WTC11 (cell line): ENCODE results near the gene FHIT. TPM values are rescaled to one million over a fixed set of nuclear protein-coding genes. Genes with fewer than 3 reads are reported as not detected.

Experiments
- ATAC-seq: fragments of 200-7000 bp; cut with Tn5 transposase; 2 replicates; pipeline ENCODE4 v1.10.0; 2021; ENCODE audit warnings: mild to moderate bottlenecking, moderate library complexity
- CTCF ChIA-PET: fragments of 300-600 bp; sonication (Branson Sonifier 250); formaldehyde crosslinking; loops from one replicate; lab custom pipeline; 2021; ENCODE audit warnings: antibody characterized with exemption; lab: Charles Lee
- POLR2A ChIA-PET: fragments of 350-600 bp; sonication (Branson Sonifier 250); formaldehyde crosslinking; loops from one replicate; lab custom pipeline; 2021; ENCODE audit warnings: antibody characterized with exemption; lab: Charles Lee
- DNase-seq: peaks from one replicate; pipeline ENCODE4 v3.0.0; 2021; ENCODE audit warnings: low spot score
- H3K27ac Mint-ChIP-seq: 2 replicates; pipeline ENCODE4 v1.8.0; 2021; ENCODE audit warnings: mixed read lengths
- H3K27me3 Mint-ChIP-seq: 2 replicates; pipeline ENCODE4 v1.8.0; 2021; ENCODE audit warnings: low read depth, mild to moderate bottlenecking, moderate library complexity, mixed read lengths
- H3K36me3 Mint-ChIP-seq: 2 replicates; pipeline ENCODE4 v1.8.0; 2021; ENCODE audit warnings: mixed read lengths
- H3K4me1 Mint-ChIP-seq: 2 replicates; pipeline ENCODE4 v1.8.0; 2022; ENCODE audit warnings: mixed read lengths
- H3K4me3 Mint-ChIP-seq: 2 replicates; pipeline ENCODE4 v1.8.0; 2021; ENCODE audit warnings: mild to moderate bottlenecking, moderate library complexity, mixed read lengths
- H3K9me3 Mint-ChIP-seq: 2 replicates; pipeline ENCODE4 v1.8.0; 2021; ENCODE audit warnings: mixed read lengths
- ARID4B ChIP-seq: sonication (generic); formaldehyde crosslinking; IDR thresholded peaks from 2 replicates; pipeline ENCODE4 v1.8.0; 2023; ENCODE audit warnings: missing genetic modification reagents, mild to moderate bottlenecking, borderline replicate concordance
- FOXK1 ChIP-seq: sonication (generic); formaldehyde crosslinking; IDR thresholded peaks from 2 replicates; pipeline ENCODE4 v1.8.0; 2022; ENCODE audit warnings: mild to moderate bottlenecking, moderate library complexity, missing genetic modification reagents
- GRHL2 ChIP-seq: fragments of 250-450 bp; sonication (Bioruptor Pico); IDR thresholded peaks from 2 replicates; pipeline ENCODE4 v1.8.0; 2022; ENCODE audit warnings: mild to moderate bottlenecking, moderate library complexity; ENCODE audit not compliant: insufficient replicate concordance, severe bottlenecking
- IRF1 ChIP-seq: sonication (generic); formaldehyde crosslinking; IDR thresholded peaks from 2 replicates; pipeline ENCODE4 v1.8.0; 2023; ENCODE audit warnings: missing genetic modification reagents
- KAT7 ChIP-seq: sonication (generic); formaldehyde crosslinking; IDR thresholded peaks from 2 replicates; pipeline ENCODE4 v1.8.1; 2023; ENCODE audit warnings: missing genetic modification reagents, mild to moderate bottlenecking, borderline replicate concordance
- MXD4 ChIP-seq: fragments of 250-450 bp; sonication (Bioruptor Pico); IDR thresholded peaks from 2 replicates; pipeline ENCODE4 v1.8.0; 2021; ENCODE audit warnings: mild to moderate bottlenecking, moderate library complexity, borderline replicate concordance
- NFE2L1 ChIP-seq: sonication (generic); formaldehyde crosslinking; IDR thresholded peaks from 2 replicates; pipeline ENCODE4 v1.8.1; 2023; ENCODE audit warnings: missing genetic modification reagents
- NFYB ChIP-seq: sonication (generic); formaldehyde crosslinking; conservative IDR thresholded peaks from 2 replicates; pipeline ENCODE4 v1.8.0; 2022; ENCODE audit warnings: low read depth, missing genetic modification reagents
- PRDM15 ChIP-seq: sonication (generic); formaldehyde crosslinking; IDR thresholded peaks from 2 replicates; pipeline ENCODE4 v1.8.0; 2022; ENCODE audit warnings: missing genetic modification reagents
- SP1 ChIP-seq: sonication (generic); formaldehyde crosslinking; conservative IDR thresholded peaks from 2 replicates; pipeline ENCODE4 v1.8.1; 2022; ENCODE audit warnings: missing genetic modification reagents
- TEAD1 ChIP-seq: sonication (generic); formaldehyde crosslinking; IDR thresholded peaks from 2 replicates; pipeline ENCODE4 v1.8.0; 2022; ENCODE audit warnings: mild to moderate bottlenecking, missing genetic modification reagents
- TP53 ChIP-seq: sonication (generic); formaldehyde crosslinking; IDR thresholded peaks from 2 replicates; pipeline ENCODE4 v1.8.1; 2023; ENCODE audit warnings: mild to moderate bottlenecking, missing genetic modification reagents
- ZBTB21 ChIP-seq: sonication (generic); formaldehyde crosslinking; IDR thresholded peaks from 2 replicates; pipeline ENCODE4 v1.8.1; 2023; ENCODE audit warnings: mild to moderate bottlenecking, missing genetic modification reagents, borderline replicate concordance
- ZMAT4 ChIP-seq: fragments of 250-450 bp; sonication (Bioruptor Pico); IDR thresholded peaks from 2 replicates; pipeline ENCODE4 v1.9.0; 2021; ENCODE audit warnings: mild to moderate bottlenecking
- ZNF138 ChIP-seq: sonication (generic); formaldehyde crosslinking; conservative IDR thresholded peaks from 2 replicates; pipeline ENCODE4 v1.8.1; 2022; ENCODE audit warnings: mild to moderate bottlenecking, moderate library complexity, missing genetic modification reagents
- ZNF232 ChIP-seq: sonication (generic); formaldehyde crosslinking; IDR thresholded peaks from 2 replicates; pipeline ENCODE4 v1.8.0; 2022; ENCODE audit warnings: mild to moderate bottlenecking, missing genetic modification reagents
- ZNF396 ChIP-seq: fragments of 250-450 bp; sonication (Bioruptor Pico); IDR thresholded peaks from 2 replicates; pipeline ENCODE4 v1.8.0; 2021; ENCODE audit warnings: mild to moderate bottlenecking, moderate library complexity, borderline replicate concordance
- total RNA-seq: library from RNA; stranded (reverse); gene quantifications from 3 replicates; pipeline ENCODE4 v1.2.3, GENCODE V29; 2021

FHIT gene
- total RNA-seq, 1 experiment from 2014 or later: 2.6 TPM

GRCh38 chr3:60431599-60431958, 819.7 kb downstream of the FHIT start (continued):
- no peak for TF ChIP-seq KAT7 (CRISPR knock-in tag)
- TF ChIP-seq PRDM15: no peak
- TF ChIP-seq ZNF232: no peak
- TF ChIP-seq TEAD1 (CRISPR knock-in tag): no peak
- TF ChIP-seq IRF1 (CRISPR knock-in tag): no peak
- no peak for TF ChIP-seq ZBTB21

- no peak overlapping the region for H3K4me3 Mint-ChIP-seq
- CTCF ChIA-PET: no interaction called here
Observed at GRCh38 chr3:60430205-60430604, 821.0 kb downstream of the FHIT start.

More at GRCh38 chr3:60430205-60430604, 821.0 kb downstream of the FHIT start:
- no peaks in the 10 kb centered on the region for H3K9me3 Mint-ChIP-seq
- TF ChIP-seq ZNF138 (CRISPR knock-in tag) (no peak), ZMAT4 (no peak), ARID4B (CRISPR knock-in tag) (no peak), MXD4 (no peak), GRHL2 (CRISPR knock-in tag) (no peak), ZNF396 (CRISPR knock-in tag) (no peak), SP1 (CRISPR knock-in tag) (no peak), NFE2L1 (CRISPR knock-in tag) (no peak), FOXK1 (CRISPR knock-in tag) (no peak), NFYB (CRISPR knock-in tag) (no peak), TP53 (CRISPR knock-in tag) (no peak)
- TF ChIP-seq, all 79 proteins: peak for 0
- peaks cover 19% of the 10 kb centered on the region for H3K4me1 Mint-ChIP-seq
- ATAC-seq: no peak
- H3K27me3 Mint-ChIP-seq: no peaks in the 10 kb centered on the region
- DNase-seq: no peak
- H3K36me3 Mint-ChIP-seq: no peaks in the 10 kb centered on the region
- H3K27ac Mint-ChIP-seq: no peak overlapping the region
- POLR2A ChIA-PET: no interaction called here
